Retinal pigment epithelial cell (primary cell): ENCODE data around the gene TUBA1A.
"Not testable (repeated sequence)": the region's sequence is repeated elsewhere in the genome, so short reads cannot be mapped to it uniquely, and the experiment has no call there.

Source experiments
- DNase-seq: peaks from one replicate; pipeline ENCODE4 v3.0.0-alpha.2; 2010; ENCODE audit warnings: low read depth
- H3K4me3 ChIP-seq: 2 replicates; pipeline ENCODE4 v1.5.1; 2011; ENCODE audit warnings: mild to moderate bottlenecking, low read length, control low read depth, moderate library complexity
- TF ChIP-seq, protein P1 (sequence below): conservative IDR thresholded peaks from 2 replicates; pipeline ENCODE4 v1.5.1; 2011; ENCODE audit warnings: low read depth, low read length, control low read depth, inconsistent platforms

Gene TUBA1A

DNA sequence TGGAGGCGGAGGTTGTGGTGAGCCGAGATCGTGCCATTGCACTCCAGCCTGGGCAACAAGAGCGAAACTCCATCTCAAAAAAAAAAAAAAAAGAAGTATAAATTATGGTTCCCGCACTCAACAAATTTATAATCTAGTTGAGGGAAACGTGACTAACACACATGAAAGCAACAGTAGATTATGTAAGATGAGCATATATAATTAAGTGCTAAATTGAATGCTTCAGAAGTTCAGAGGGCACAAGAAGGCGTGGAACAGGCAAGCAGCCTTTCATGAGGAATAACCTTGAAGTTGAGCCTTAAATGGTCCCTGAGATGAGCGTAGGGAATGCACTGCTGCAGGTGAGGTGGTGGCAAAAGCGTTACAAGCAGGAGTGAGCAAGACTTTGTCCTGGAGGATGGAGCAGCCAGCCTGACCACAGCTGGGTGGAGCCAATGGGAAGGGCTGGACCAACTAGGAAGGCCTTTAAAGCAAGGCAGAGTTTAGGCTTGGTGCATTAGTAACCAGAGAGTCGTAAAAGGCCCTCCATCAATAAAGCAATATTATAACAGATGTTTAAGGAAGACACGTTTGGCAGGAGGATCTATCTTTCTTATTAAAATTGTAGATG is 30.6 kb upstream of the TUBA1A start:
- no peak overlapping the region for H3K4me3 ChIP-seq
- DNase-seq: no peak
- TF ChIP-seq, protein P1, sequence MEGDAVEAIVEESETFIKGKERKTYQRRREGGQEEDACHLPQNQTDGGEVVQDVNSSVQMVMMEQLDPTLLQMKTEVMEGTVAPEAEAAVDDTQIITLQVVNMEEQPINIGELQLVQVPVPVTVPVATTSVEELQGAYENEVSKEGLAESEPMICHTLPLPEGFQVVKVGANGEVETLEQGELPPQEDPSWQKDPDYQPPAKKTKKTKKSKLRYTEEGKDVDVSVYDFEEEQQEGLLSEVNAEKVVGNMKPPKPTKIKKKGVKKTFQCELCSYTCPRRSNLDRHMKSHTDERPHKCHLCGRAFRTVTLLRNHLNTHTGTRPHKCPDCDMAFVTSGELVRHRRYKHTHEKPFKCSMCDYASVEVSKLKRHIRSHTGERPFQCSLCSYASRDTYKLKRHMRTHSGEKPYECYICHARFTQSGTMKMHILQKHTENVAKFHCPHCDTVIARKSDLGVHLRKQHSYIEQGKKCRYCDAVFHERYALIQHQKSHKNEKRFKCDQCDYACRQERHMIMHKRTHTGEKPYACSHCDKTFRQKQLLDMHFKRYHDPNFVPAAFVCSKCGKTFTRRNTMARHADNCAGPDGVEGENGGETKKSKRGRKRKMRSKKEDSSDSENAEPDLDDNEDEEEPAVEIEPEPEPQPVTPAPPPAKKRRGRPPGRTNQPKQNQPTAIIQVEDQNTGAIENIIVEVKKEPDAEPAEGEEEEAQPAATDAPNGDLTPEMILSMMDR: no peak

DNA sequence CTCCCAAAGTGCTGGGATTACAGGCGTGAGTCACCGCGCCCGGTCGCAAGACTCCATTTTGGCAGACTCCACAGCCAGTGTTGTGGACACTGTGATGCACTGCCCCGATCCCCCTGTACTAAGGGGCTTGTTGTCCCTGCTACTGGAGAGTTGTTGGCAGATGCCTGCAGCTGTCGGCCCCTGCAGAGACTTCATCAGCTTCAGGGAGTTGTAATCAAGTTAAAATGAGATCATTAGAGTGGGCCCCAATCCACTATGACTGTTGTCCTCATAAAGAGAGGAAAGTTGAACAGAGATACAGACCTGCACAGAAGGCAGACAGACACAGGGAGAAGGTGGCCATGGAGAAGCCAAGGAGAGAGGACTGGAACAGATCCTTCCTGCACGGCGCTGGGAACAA is 23.7 kb upstream of the TUBA1A start:
- no peak overlapping the region for H3K4me3 ChIP-seq
- no peak for DNase-seq
- TF ChIP-seq, protein P1: no peak

DNA sequence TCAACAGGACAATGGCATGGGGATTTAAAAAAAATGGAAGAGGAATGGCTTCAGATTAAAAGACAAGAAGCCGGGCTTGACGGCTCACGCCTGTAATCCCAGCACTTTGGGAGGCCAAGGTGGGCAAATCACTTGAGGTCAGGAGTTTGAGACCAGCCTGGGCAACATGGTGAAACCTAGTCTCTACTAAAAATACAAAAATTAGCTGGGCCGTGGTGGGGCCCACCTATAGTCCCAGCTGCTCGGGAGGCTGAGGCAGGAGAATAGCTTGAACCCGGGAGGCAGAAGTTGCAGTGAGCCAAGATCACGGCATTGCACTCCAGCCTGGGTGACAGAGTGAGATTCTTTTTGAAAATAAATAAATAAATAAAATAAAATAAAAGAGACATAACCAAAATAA is 21.8 kb upstream of the TUBA1A start:
- DNase-seq, H3K4me3 ChIP-seq: not testable (repeated sequence)

DNA sequence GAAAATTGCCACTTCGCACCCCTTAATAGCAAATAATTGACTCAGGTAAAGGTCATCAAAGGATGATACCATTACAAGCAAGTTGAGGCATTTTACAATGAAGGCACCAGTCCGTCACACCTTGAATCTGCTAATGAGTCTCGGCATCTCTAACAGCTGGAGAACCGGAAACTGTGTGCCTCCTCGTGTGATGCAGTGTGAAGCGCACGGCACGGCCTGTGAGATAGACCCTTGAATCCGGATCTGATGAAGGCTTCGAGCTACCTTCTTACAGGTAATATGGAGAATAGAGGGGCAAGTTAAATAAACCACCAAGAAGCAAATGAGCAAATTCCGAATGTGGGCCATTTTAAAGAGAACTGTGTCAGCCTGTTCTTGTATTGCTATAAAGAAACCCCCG is 19.8 kb upstream of the TUBA1A start:
- no peak overlapping the region for H3K4me3 ChIP-seq
- DNase-seq: no peak
- TF ChIP-seq, protein P1: no peak

DNA sequence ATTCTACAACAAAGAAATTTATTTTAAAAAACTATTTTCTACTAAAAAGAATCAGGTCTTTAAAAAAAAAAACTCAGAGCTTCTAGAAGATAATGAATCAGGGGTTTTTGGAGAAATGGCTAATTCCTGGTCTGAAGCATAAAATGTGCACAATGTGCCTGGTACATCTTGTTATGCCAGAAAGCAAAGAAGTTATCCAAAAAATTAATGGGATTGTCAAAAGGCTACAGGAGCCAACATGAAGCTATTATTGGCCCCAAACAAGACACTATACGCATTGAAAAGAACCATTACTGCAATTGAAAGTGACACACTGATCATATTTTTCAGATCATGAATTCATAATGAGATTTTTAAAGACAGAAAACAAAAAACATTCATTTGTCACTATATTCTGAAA is 19.3 kb upstream of the TUBA1A start:
- DNase-seq: no peak
- TF ChIP-seq, protein P1: no peak
- H3K4me3 ChIP-seq: no peak overlapping the region

DNA sequence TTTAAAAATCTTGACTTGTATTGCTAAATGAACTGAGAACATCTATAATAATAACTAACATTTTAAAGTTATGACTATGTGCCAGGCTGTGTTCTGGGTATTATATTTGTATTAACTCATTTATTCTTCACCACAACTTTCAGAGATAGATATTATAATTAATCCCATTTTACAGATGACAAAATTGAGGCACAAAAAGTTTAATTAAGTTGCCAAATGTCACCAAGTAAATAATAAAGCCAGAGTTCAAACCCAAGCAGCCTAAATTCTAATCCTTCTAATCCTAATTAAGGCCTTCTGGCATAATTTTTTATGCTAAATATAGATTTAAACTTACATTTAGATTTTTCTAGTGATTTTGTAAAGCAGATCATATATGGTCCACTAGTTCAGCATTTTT is 17.5 kb upstream of the TUBA1A start:
- no peak overlapping the region for H3K4me3 ChIP-seq
- TF ChIP-seq, protein P1: no peak
- no peak for DNase-seq

DNA sequence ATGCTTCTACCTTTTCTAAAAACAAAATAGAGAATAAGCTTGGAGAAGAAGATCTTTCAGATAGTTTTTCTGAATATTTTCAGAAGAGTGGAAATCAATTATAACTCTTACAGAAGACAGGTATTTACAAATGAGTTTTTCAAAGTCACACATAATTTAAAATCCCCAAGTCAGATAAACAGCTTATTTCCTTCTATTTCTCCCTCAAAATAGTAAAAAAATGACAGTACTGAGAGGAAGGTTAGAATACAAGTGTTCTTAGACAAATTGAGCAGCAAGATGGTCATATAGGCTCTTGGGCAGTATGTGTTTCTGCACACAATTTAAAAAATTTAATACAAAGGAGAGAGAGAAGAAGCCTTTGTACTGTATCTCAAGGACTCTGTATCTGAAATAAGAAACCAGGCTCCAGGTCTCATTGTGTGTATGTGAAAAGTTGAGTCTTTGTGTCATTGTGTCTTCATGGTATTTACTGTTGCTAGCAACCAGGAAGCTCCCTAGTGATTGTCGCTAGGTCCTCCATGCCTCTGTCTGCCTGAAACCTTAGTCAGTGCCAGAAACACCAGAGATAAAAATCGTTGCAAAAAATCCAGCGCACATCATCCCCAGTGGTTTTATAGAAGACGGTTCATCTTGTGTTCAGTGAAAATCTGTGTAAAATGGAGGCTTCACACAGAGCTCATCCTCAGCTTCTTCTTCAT is 12.9 kb upstream of the TUBA1A start:
- TF ChIP-seq, protein P1: no peak
- H3K4me3 ChIP-seq: no peak overlapping the region
- DNase-seq: peak; percentile 46
